Upper lobe of left lung (tissue), 4 donors: ENCODE data around the gene MAP10.

Source experiments
- CTCF ChIP-seq, 6 experiments: fragments of 450-650 bp in 4 of 6; fragments of 200-600 bp in 2 of 6; sonication (generic) in 2 of 6; IDR thresholded peaks; one replicate each; pipeline ENCODE4 v1.5.1; 2016 to 2019; ENCODE audit warnings: antibody characterized with exemption in 6 of 6
- EP300 ChIP-seq, 4 donors: sonication (generic); formaldehyde crosslinking; IDR thresholded peaks; one replicate each; pipeline ENCODE4 v1.5.1; 2017; ENCODE audit warnings: antibody characterized with exemption in 4 of 4, control low read depth in 2 of 4
- POLR2A ChIP-seq, 4 donors: fragments of 450-650 bp; IDR thresholded peaks; one replicate each; pipeline ENCODE4 v1.5.1; 2016 to 2017; ENCODE audit warnings: antibody characterized with exemption in 4 of 4, mild to moderate bottlenecking in 2 of 4
- POLR2AphosphoS5 ChIP-seq, 2 donors: sonication (generic); formaldehyde crosslinking; IDR thresholded peaks; one replicate each; pipeline ENCODE4 v1.5.1; 2017; ENCODE audit warnings: antibody characterized with exemption in 2 of 2

GRCh38 chr1:232841823-232842565 is 36.8 kb downstream of the MAP10 start:
- TF ChIP-seq CTCF (IDR thresholded peaks at IDR 0.05) (no peak), POLR2A (IDR thresholded peaks at IDR 0.05) (no peak), POLR2AphosphoS5 (IDR thresholded peaks at IDR 0.05) (no peak), EP300 (IDR thresholded peaks at IDR 0.05) (no peak)
